Left lobe of liver (tissue), 2 donors: ENCODE results near the gene PRRX2. TPM values are rescaled to one million over a fixed set of nuclear protein-coding genes. Genes with fewer than 3 reads are reported as not detected.
A peak's percentile ranks its signal among the peaks of the same experiment; 100 is the strongest.
"Not testable (repeated sequence)": the region's sequence is repeated elsewhere in the genome, so short reads cannot be mapped to it uniquely, and the experiment has no call there.

Source experiments
- ATAC-seq: fragments of 200-7000 bp; cut with Tn5 transposase; one replicate; pipeline ENCODE4 v1.9.1; 2020; ENCODE audit warnings: mild to moderate bottlenecking, moderate library complexity
- DNase-seq: peaks from one replicate; pipeline ENCODE4 v3.0.0-alpha.2; 2020; ENCODE audit warnings: low spot score
- total RNA-seq: library from RNA; stranded (reverse); gene quantifications from one replicate; pipeline ENCODE4 v1.2.1, GENCODE V29; 2021
- donor health status: DM: no; HTN: no; CAD: no; lungs with moderate emphysema.
- donor health status: DM: no; HTN: yes; CAD: no.

PRRX2 gene
- total RNA-seq, 1 donor from 2014 or later: not detected

GRCh38 chr9:129751841-129752801, 86.7 kb downstream of the PRRX2 start:
- ATAC-seq (peak; percentile 76), DNase-seq (peak; percentile 59)

- DNase-seq (no peak), ATAC-seq (peak; percentile 68)
These were observed 87.7 kb downstream of the PRRX2 start, which contains the start of gene PTGES for GRCh38 chr9:129752900-129753729. Gene PTGES, minus strand, starts transcription at chr9:129753042. Its CDS starts 30 bp downstream, at chr9:129753012.

- DNase-seq (no peak), ATAC-seq (no peak)
These were observed 89.7 kb downstream of the PRRX2 start for GRCh38 chr9:129755151-129755550.

GRCh38 chr9:129756191-129756590, 90.7 kb downstream of the PRRX2 start:
- DNase-seq (no peak), ATAC-seq (no peak)

GRCh38 chr9:129757045-129757444, 91.6 kb downstream of the PRRX2 start:
- DNase-seq (no peak), ATAC-seq (no peak)

GRCh38 chr9:129759319-129759718, 93.9 kb downstream of the PRRX2 start:
- ATAC-seq: no peak

GRCh38 chr9:129759804-129760502, 94.5 kb downstream of the PRRX2 start:
- ATAC-seq: no peak
- no peak for DNase-seq

More at GRCh38 chr9:129759319-129759718, 93.9 kb downstream of the PRRX2 start:
- no peak for DNase-seq

GRCh38 chr9:129760784-129761183, 95.3 kb downstream of the PRRX2 start:
- ATAC-seq, DNase-seq: not testable (repeated sequence)

- ATAC-seq (peak; percentile 19), DNase-seq (no peak)
These were observed 96.0 kb downstream of the PRRX2 start for GRCh38 chr9:129761293-129761900.

- ATAC-seq: no peak
- DNase-seq: no peak
These were observed 96.5 kb downstream of the PRRX2 start for GRCh38 chr9:129761901-129762369.

- DNase-seq: not testable (repeated sequence)
- ATAC-seq: peak; percentile 21
These were observed 97.0 kb downstream of the PRRX2 start for GRCh38 chr9:129762370-129762984.

GRCh38 chr9:129762985-129763926, 97.8 kb downstream of the PRRX2 start:
- no peak for ATAC-seq
- DNase-seq: no peak

- ATAC-seq (no peak), DNase-seq (no peak)
These were observed 100.4 kb downstream of the PRRX2 start for GRCh38 chr9:129765764-129766317.

GRCh38 chr9:129768486-129768885, 103.0 kb downstream of the PRRX2 start:
- no peak for DNase-seq
- ATAC-seq: no peak

GRCh38 chr9:129769669-129770068, 104.2 kb downstream of the PRRX2 start:
- ATAC-seq (no peak), DNase-seq (no peak)

GRCh38 chr9:129770741-129771140, 105.3 kb downstream of the PRRX2 start:
- DNase-seq (no peak), ATAC-seq (no peak)
